Right lobe of liver (tissue), 4 donors: ENCODE measurements around the gene LDAH.

ENCODE experiments used
- CTCF ChIP-seq, 4 donors: fragments of 200-600 bp in 3 of 4; fragments of 450-650 bp in 1 of 4; IDR thresholded peaks; one replicate each; pipeline versions ENCODE4 v1.5.1 to v1.8.0; 2016 to 2022; ENCODE audit warnings: antibody characterized with exemption in 4 of 4, mild to moderate bottlenecking in 2 of 4
- POLR2A ChIP-seq: fragments of 450-650 bp; IDR thresholded peaks from one replicate; pipeline ENCODE4 v1.6.1; 2017; ENCODE audit warnings: antibody characterized with exemption, mild to moderate bottlenecking
- donor health status: DM: no; HTN: no; CAD: no.
- donor health status: DM: no; HTN: no; CAD: no.
- donor health status: DM: no; HTN: yes; CAD: no.

DNA sequence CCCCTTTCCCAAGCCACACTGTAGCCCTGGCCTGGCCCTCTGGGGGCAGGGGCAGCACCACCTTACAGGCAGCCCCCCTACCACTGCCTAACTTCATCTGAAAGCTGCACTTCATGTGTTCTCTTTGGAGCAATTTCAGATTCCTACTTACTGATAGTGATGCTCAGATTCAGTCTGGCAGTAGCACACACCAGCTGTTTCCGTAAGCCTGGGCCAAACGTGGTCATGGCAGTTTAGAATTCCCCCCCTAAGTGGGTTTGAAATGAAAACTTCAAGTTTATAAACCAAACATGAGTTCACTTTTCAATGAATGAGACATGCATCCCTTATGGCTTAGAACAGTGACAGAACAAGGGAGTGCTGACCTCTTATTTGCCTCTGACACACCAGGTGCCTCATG, 126.5 kb downstream of the LDAH start:
- TF ChIP-seq CTCF (IDR thresholded peaks at IDR 0.05) (no peak), POLR2A (no peak)
